Chondrocyte (in vitro differentiated cells): ENCODE measurements around the gene RPS6KA1. TPM values are rescaled to one million over a fixed set of nuclear protein-coding genes. Genes with fewer than 3 reads are reported as not detected.

ENCODE experiments used
- DNase-seq: peaks from one replicate; pipeline ENCODE4 v3.0.0; 2021; ENCODE audit warnings: mixed read lengths, low spot score
- H3K27ac Mint-ChIP-seq: one replicate; pipeline ENCODE4 v1.8.0; 2021; ENCODE audit warnings: mild to moderate bottlenecking, moderate library complexity, mixed read lengths; ENCODE audit not compliant: unreplicated experiment
- H3K27me3 Mint-ChIP-seq: 2 replicates; pipeline ENCODE4 v1.8.0; 2021; ENCODE audit warnings: low read depth, mixed read lengths
- H3K36me3 Mint-ChIP-seq: 2 replicates; pipeline ENCODE4 v1.8.0; 2021; ENCODE audit warnings: low read depth, mixed read lengths
- H3K4me1 Mint-ChIP-seq: 2 replicates; pipeline ENCODE4 v1.8.0; 2021; ENCODE audit warnings: low read depth, mild to moderate bottlenecking, mixed read lengths
- H3K4me3 Mint-ChIP-seq: one replicate; pipeline ENCODE4 v1.8.0; 2021; ENCODE audit warnings: mild to moderate bottlenecking, moderate library complexity, mixed read lengths; ENCODE audit not compliant: unreplicated experiment
- H3K9me3 Mint-ChIP-seq: 2 replicates; pipeline ENCODE4 v1.8.0; 2021; ENCODE audit warnings: low read depth, mixed read lengths
- CTCF ChIP-seq: fragments of 200-600 bp; sonication (generic); IDR thresholded peaks from 2 replicates; pipeline ENCODE4 v1.5.0; 2021; ENCODE audit warnings: antibody characterized with exemption, mild to moderate bottlenecking, moderate library complexity
- total RNA-seq: library from RNA; stranded (reverse); gene quantifications from 3 replicates; pipeline ENCODE4 v1.2.1, GENCODE V29; 2021

RPS6KA1 gene
- total RNA-seq, 1 donor from 2014 or later = 4.4 TPM

DNA sequence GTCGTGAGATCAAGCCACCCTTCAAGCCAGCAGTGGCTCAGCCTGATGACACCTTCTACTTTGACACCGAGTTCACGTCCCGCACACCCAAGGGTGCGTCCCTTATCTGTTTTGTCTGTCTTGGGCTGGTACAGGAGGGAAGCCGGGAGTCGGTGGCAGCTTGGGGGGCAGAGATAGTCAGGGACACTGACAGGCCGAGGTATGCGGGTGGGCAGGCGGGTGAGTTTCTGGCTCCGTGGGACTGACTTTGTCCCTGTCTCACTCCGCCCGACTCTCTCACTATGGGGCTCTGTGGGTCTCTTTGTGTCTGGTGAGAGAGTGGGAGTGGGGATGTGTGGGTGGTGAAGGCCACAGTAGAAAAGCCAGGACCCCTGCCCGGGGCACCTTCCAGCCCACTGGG is 27.4 kb downstream of the RPS6KA1 start:
- Mint-ChIP-seq H3K4me3 (no peak overlapping the region), H3K9me3 (no peaks in the 10 kb centered on the region), H3K4me1 (peaks cover 11% of the 10 kb centered on the region), H3K27me3 (no peaks in the 10 kb centered on the region), H3K27ac (no peak overlapping the region), H3K36me3 (no peaks in the 10 kb centered on the region)
- DNase-seq = no peak
- no peak for TF ChIP-seq CTCF

DNA sequence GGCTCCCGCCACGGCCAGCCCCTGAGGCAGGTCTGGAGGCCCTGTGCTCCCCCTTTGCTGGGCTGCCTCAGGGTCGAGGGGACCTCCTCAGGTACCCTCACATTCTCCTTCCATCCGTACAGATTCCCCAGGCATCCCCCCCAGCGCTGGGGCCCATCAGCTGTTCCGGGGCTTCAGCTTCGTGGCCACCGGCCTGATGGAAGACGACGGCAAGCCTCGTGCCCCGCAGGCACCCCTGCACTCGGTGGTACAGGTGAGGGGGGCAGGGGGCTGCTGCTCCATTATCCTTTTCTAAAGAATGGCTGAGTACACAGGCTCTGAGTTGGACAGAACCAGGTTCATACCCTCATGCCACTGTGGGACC is 29.1 kb downstream of the RPS6KA1 start:
- Mint-ChIP-seq H3K9me3 (no peaks in the 10 kb centered on the region), H3K4me1 (peaks cover 11% of the 10 kb centered on the region), H3K27me3 (no peaks in the 10 kb centered on the region), H3K4me3 (no peak overlapping the region), H3K27ac (no peak overlapping the region), H3K36me3 (no peaks in the 10 kb centered on the region)
- TF ChIP-seq CTCF = no peak
- no peak for DNase-seq

GRCh38 chr1:26560403-26560780 is 30.8 kb downstream of the RPS6KA1 start:
- Mint-ChIP-seq H3K4me3 (no peak overlapping the region), H3K27ac (no peak overlapping the region), H3K36me3 (no peaks in the 10 kb centered on the region), H3K4me1 (peaks cover 8% of the 10 kb centered on the region), H3K27me3 (no peaks in the 10 kb centered on the region), H3K9me3 (no peaks in the 10 kb centered on the region)
- DNase-seq = no peak
- TF ChIP-seq CTCF = no peak

GRCh38 chr1:26570287-26570686 is 40.7 kb downstream of the RPS6KA1 start:
- Mint-ChIP-seq H3K36me3 (peaks cover 2% of the 10 kb centered on the region), H3K27me3 (no peaks in the 10 kb centered on the region), H3K9me3 (no peaks in the 10 kb centered on the region), H3K4me1 (no peaks in the 10 kb centered on the region), H3K4me3 (no peak overlapping the region), H3K27ac (no peak overlapping the region)
- DNase-seq = no peak
- no peak for TF ChIP-seq CTCF

DNA sequence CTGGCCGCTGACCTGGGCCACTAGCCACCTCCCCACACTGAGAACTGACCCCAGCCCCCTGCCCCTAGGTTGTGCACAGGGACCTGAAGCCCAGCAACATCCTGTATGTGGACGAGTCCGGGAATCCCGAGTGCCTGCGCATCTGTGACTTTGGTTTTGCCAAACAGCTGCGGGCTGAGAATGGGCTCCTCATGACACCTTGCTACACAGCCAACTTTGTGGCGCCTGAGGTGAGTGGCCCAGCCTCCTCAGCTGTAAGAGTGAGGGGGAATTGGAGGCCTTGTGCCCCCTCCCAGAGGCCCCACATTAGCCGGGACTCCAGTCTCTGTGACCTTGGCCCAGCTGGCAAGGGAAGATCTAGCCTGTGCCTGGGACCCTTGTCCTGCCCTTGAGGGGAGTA is 41.8 kb downstream of the RPS6KA1 start:
- no peak for DNase-seq
- H3K27ac Mint-ChIP-seq = no peak overlapping the region
- no peak overlapping the region for H3K4me3 Mint-ChIP-seq
- peaks cover 2% of the 10 kb centered on the region for H3K27me3 Mint-ChIP-seq
- H3K4me1 Mint-ChIP-seq = no peaks in the 10 kb centered on the region
- no peak for TF ChIP-seq CTCF
- no peaks in the 10 kb centered on the region for H3K9me3 Mint-ChIP-seq
- H3K36me3 Mint-ChIP-seq = peaks cover 2% of the 10 kb centered on the region
